CD14-positive monocyte (primary cell): ENCODE data around the gene CCDC142. TPM values are rescaled to one million over a fixed set of nuclear protein-coding genes. Genes with fewer than 3 reads are reported as not detected.
"Not testable (repeated sequence)": the region's sequence is repeated elsewhere in the genome, so short reads cannot be mapped to it uniquely, and the experiment has no call there.

Source experiments
- DNase-seq, 3 donors: peaks; one replicate each; pipeline ENCODE4 v3.0.0-alpha.2; 2011 to 2022
- H2AFZ ChIP-seq: 2 replicates; pipeline ENCODE4 v1.6.0; 2012; ENCODE audit warnings: mild to moderate bottlenecking, low read depth, low read length, inconsistent platforms; ENCODE audit not compliant: insufficient read depth, poor library complexity, severe bottlenecking
- H3K27ac ChIP-seq, 2 donors: 1 replicate in 1 of 2; 2 replicates in 1 of 2; pipeline ENCODE4 v1.5.1; 2012 to 2013; ENCODE audit warnings: low read length in 2 of 2, control low read depth in 1 of 2, inconsistent platforms in 1 of 2, low read depth in 1 of 2, mild to moderate bottlenecking in 1 of 2
- H3K27me3 ChIP-seq, 2 donors: one replicate each; pipeline versions ENCODE4 v1.6.0 to v1.6.1; 2011 to 2013; ENCODE audit warnings: low read length in 2 of 2; ENCODE audit not compliant: control insufficient read depth in 2 of 2, insufficient read depth in 2 of 2
- H3K36me3 ChIP-seq, 2 donors: replicated peaks in 1 of 2; 1 replicate in 1 of 2; 2 replicates in 1 of 2; pipeline versions ENCODE4 v1.5.1 to v1.6.1; 2012 to 2013; ENCODE audit warnings: low read length in 2 of 2, control low read depth in 1 of 2, inconsistent platforms in 1 of 2, mild to moderate bottlenecking in 1 of 2; ENCODE audit not compliant: insufficient read depth in 2 of 2, control insufficient read depth in 1 of 2
- H3K4me1 ChIP-seq, 2 donors: 1 replicate in 1 of 2; 2 replicates in 1 of 2; pipeline versions ENCODE4 v1.5.1 to v1.6.1; 2012 to 2013; ENCODE audit warnings: low read length in 2 of 2, control low read depth in 1 of 2, inconsistent platforms in 1 of 2, mild to moderate bottlenecking in 1 of 2, moderate library complexity in 1 of 2; ENCODE audit not compliant: insufficient read depth in 2 of 2, control insufficient read depth in 1 of 2
- H3K4me2 ChIP-seq: replicated peaks from 2 replicates; pipeline ENCODE3; 2012; ENCODE audit warnings: low read length, moderate library complexity, mild to moderate bottlenecking; ENCODE audit not compliant: poor library complexity, severe bottlenecking; ENCODE audit errors: extremely low read depth
- H3K4me3 ChIP-seq, 3 experiments: fragments of 200-600 bp in 1 of 3; sonication (generic) in 1 of 3; replicated peaks in 1 of 3; 1 replicate in 2 of 3; 2 replicates in 1 of 3; pipeline ENCODE4 v1.5.1; 2011 to 2013; ENCODE audit warnings: low read length in 3 of 3, mild to moderate bottlenecking in 3 of 3, control low read depth in 2 of 3, low read depth in 2 of 3, inconsistent platforms in 1 of 3, moderate library complexity in 1 of 3
- H3K79me2 ChIP-seq: 2 replicates; pipeline ENCODE4 v1.6.0; 2012; ENCODE audit warnings: mild to moderate bottlenecking, control low read depth, inconsistent platforms, low read length, moderate library complexity; ENCODE audit not compliant: insufficient read depth
- H3K9ac ChIP-seq: 2 replicates; pipeline ENCODE4 v1.6.0; 2017; ENCODE audit warnings: low read length, mild to moderate bottlenecking; ENCODE audit not compliant: insufficient read depth, poor library complexity, severe bottlenecking
- H3K9me3 ChIP-seq, 2 donors: replicated peaks in 1 of 2; 1 replicate in 1 of 2; 2 replicates in 1 of 2; pipeline versions ENCODE4 v1.5.1 to v1.6.1; 2012 to 2013; ENCODE audit warnings: low read length in 2 of 2, control low read depth in 1 of 2; ENCODE audit not compliant: control insufficient read depth in 1 of 2, insufficient read depth in 1 of 2
- H4K20me1 ChIP-seq: 2 replicates; pipeline ENCODE4 v1.6.0; 2012; ENCODE audit warnings: mild to moderate bottlenecking, low read length, control low read depth, moderate library complexity; ENCODE audit not compliant: insufficient read depth
- H3K27ac Mint-ChIP-seq, 7 donors: one replicate each; pipeline ENCODE4 v1.8.0; 2020; ENCODE audit warnings: mild to moderate bottlenecking in 7 of 7, mixed read lengths in 7 of 7, moderate library complexity in 6 of 7, inconsistent platforms in 2 of 7
- H3K27me3 Mint-ChIP-seq, 3 donors: one replicate each; pipeline ENCODE4 v1.8.0; 2021 to 2022; ENCODE audit warnings: low read depth in 3 of 3, mild to moderate bottlenecking in 3 of 3, mixed read lengths in 3 of 3, moderate library complexity in 3 of 3, inconsistent platforms in 1 of 3
- H3K36me3 Mint-ChIP-seq, 2 donors: one replicate each; pipeline ENCODE4 v1.8.0; 2020; ENCODE audit warnings: mixed read lengths in 2 of 2, inconsistent platforms in 1 of 2, mild to moderate bottlenecking in 1 of 2
- H3K4me1 Mint-ChIP-seq: one replicate; pipeline ENCODE4 v1.8.0; 2020; ENCODE audit warnings: mild to moderate bottlenecking, mixed read lengths
- H3K4me3 Mint-ChIP-seq, 2 donors: one replicate each; pipeline ENCODE4 v1.8.0; 2020; ENCODE audit warnings: mild to moderate bottlenecking in 2 of 2, mixed read lengths in 2 of 2, moderate library complexity in 1 of 2
- H3K9me3 Mint-ChIP-seq, 7 donors: one replicate each; pipeline ENCODE4 v1.8.0; 2020 to 2022; ENCODE audit warnings: mixed read lengths in 7 of 7, mild to moderate bottlenecking in 6 of 7, moderate library complexity in 6 of 7, inconsistent platforms in 2 of 7
- CTCF ChIP-seq: fragments of 200-600 bp; IDR thresholded peaks from one replicate; pipeline ENCODE4 v1.8.0; 2022; ENCODE audit warnings: antibody characterized with exemption, mild to moderate bottlenecking
- WGBS: methylation state at CpG from one replicate; pipeline ENCODE4 v1.1.5; 2013; ENCODE audit warnings: missing lambda C conversion rate; ENCODE audit not compliant: insufficient coverage; 5-methylcytosine and 5-hydroxymethylcytosine counted together
- intact Hi-C, 2 donors: fragments of 100-400 bp; cut with micrococcal nuclease; formaldehyde crosslinking; loops; one replicate each; pipeline versions ENCODE4 v1.15.0 to v1.15.1; 2023
- polyA plus RNA-seq, 3 donors: library from polyadenylated mRNA; depleted of rRNA in 1 of 3; unstranded in 2 of 3; stranded (reverse) in 1 of 3; fragments of 300-500 nt in 2 of 3; fragments of >200 nt in 1 of 3; fragmentation: Illumina TruSeq in 2 of 3; gene quantifications; 1 replicate in 2 of 3; 2 replicates in 1 of 3; pipeline ENCODE4 v1.2.3, GENCODE V29; 2012 to 2021

CCDC142 gene
- polyA plus RNA-seq, 3 donors = 2.2 to 15.8 (median 3.7) TPM

GRCh38 chr2:74447230-74447999 is 35.4 kb downstream of the CCDC142 start:
- WGBS = 100% methylated on average over 1 of the region's 5 CpGs
- Histone ChIP-seq H3K4me3 (no peak overlapping the region), H4K20me1 (no peaks in the 10 kb centered on the region), H3K27ac (no peak overlapping the region), H3K36me3 (no peaks in the 10 kb centered on the region), H3K9ac (no peak overlapping the region), H3K4me1 (peaks cover 4 to 5% of the 10 kb centered on the region in 2 donors), H3K4me2 (no peak overlapping the region), H3K79me2 (no peaks in the 10 kb centered on the region), H3K27me3 (peaks cover 14 to 24% of the 10 kb centered on the region in 2 donors), H2AFZ (no peak overlapping the region), H3K9me3 (peaks cover 0 to 3% of the 10 kb centered on the region in 2 donors)
- peaks cover 0 to 4% (median 0%) of the 10 kb centered on the region in 7 donors for H3K9me3 Mint-ChIP-seq
- intact Hi-C loops = no loop called here
- H3K27ac Mint-ChIP-seq = no peak overlapping the region
- no peak overlapping the region for H3K4me3 Mint-ChIP-seq
- H3K27me3 Mint-ChIP-seq = peaks cover 18 to 31% (median 27%) of the 10 kb centered on the region in 3 donors
- TF ChIP-seq CTCF = no peak
- H3K4me1 Mint-ChIP-seq = peaks cover 3% of the 10 kb centered on the region
- no peaks in the 10 kb centered on the region for H3K36me3 Mint-ChIP-seq
- DNase-seq = no peak

GRCh38 chr2:74444498-74445318 is 38.1 kb downstream of the CCDC142 start:
- no peak overlapping the region for H3K4me2 ChIP-seq
- peaks cover 0 to 19% of the 10 kb centered on the region in 2 donors for H3K9me3 ChIP-seq
- H3K4me3 ChIP-seq = no peak overlapping the region
- no peaks in the 10 kb centered on the region for H4K20me1 ChIP-seq
- intact Hi-C loops = no loop called here
- Mint-ChIP-seq H3K4me1 (peaks cover 26% of the 10 kb centered on the region), H3K27ac (no peak overlapping the region), H3K9me3 (peaks cover 0 to 8% (median 6%) of the 10 kb centered on the region in 7 donors), H3K4me3 (peak overlapping the region in 1 of 2 donors; percentile 54), H3K27me3 (peaks cover 38 to 58% (median 45%) of the 10 kb centered on the region in 3 donors), H3K36me3 (peaks cover 4 to 5% of the 10 kb centered on the region in 2 donors)
- H3K27ac ChIP-seq = no peak overlapping the region
- H3K79me2 ChIP-seq = no peaks in the 10 kb centered on the region
- no peak overlapping the region for H3K9ac ChIP-seq
- H3K4me1 ChIP-seq = peaks cover 26 to 31% of the 10 kb centered on the region in 2 donors
- WGBS = no CpG with 5 or more reads among the region's 5 CpGs
- TF ChIP-seq CTCF = no peak
- peaks cover 28 to 51% of the 10 kb centered on the region in 2 donors for H3K27me3 ChIP-seq
- no peak for DNase-seq
- H3K36me3 ChIP-seq = no peaks in the 10 kb centered on the region
- H2AFZ ChIP-seq = no peak overlapping the region

GRCh38 chr2:74442483-74443297 is 40.1 kb downstream of the CCDC142 start:
- H3K4me1 Mint-ChIP-seq = peaks cover 30% of the 10 kb centered on the region
- Histone ChIP-seq H3K4me1 (peaks cover 28 to 33% of the 10 kb centered on the region in 2 donors), H3K27me3 (peaks cover 28 to 59% of the 10 kb centered on the region in 2 donors), H2AFZ (peak overlapping the region; percentile 79), H3K9me3 (peaks cover 0 to 19% of the 10 kb centered on the region in 2 donors), H3K4me3 (peak overlapping the region in 1 of 3 experiments; percentile 69), H3K4me2 (peak overlapping the region; percentile 73)
- H3K9ac ChIP-seq, H3K36me3 ChIP-seq, intact Hi-C loops, H3K27ac ChIP-seq, H3K36me3 Mint-ChIP-seq, H4K20me1 ChIP-seq, H3K9me3 Mint-ChIP-seq, DNase-seq, H3K79me2 ChIP-seq, H3K27ac Mint-ChIP-seq: not testable (repeated sequence)
- peaks cover 42 to 69% (median 52%) of the 10 kb centered on the region in 3 donors for H3K27me3 Mint-ChIP-seq
- 96% methylated on average over 6 of the region's 16 CpGs for WGBS
- H3K4me3 Mint-ChIP-seq = peak overlapping the region in 1 of 2 donors; percentile 92
